ENCODE results near the gene ELOVL1.

Gene ELOVL1

GRCh38 chr1:43386676-43387075, 18.9 kb upstream of the ELOVL1 start:
- TF ChIP-seq CTCF (IDR thresholded peaks at IDR 0.05; ENCODE audit: insufficient read depth, low read length, poor library complexity, severe bottlenecking) (no peak), EZH2phosphoT487 (conservative IDR thresholded peaks at IDR 0.05; ENCODE audit: low read length) (no peak)
- H3K36me3 ChIP-seq (ENCODE audit: low read length) = no peaks in the 10 kb centered on the region

GRCh38 chr1:43383449-43383848, 15.6 kb upstream of the ELOVL1 start:
- TF ChIP-seq CTCF (IDR thresholded peaks at IDR 0.05; ENCODE audit: insufficient read depth, low read length, poor library complexity, severe bottlenecking) (no peak), EZH2phosphoT487 (conservative IDR thresholded peaks at IDR 0.05; ENCODE audit: low read length) (no peak)
- no peaks in the 10 kb centered on the region for H3K36me3 ChIP-seq (ENCODE audit: low read length)
- no peak overlapping the region for H3K4me2 ChIP-seq (ENCODE audit: low read depth, low read length, poor library complexity, severe bottlenecking)

More at GRCh38 chr1:43386676-43387075, 18.9 kb upstream of the ELOVL1 start:
- no peaks in the 10 kb centered on the region for H3K9me3 ChIP-seq (ENCODE audit: insufficient read depth, low read length)
- no peak overlapping the region for H2AFZ ChIP-seq (ENCODE audit: low read depth, low read length, severe bottlenecking)
- H3K27ac ChIP-seq (ENCODE audit: low read depth, low read length) = no peak overlapping the region
- no peak overlapping the region for H3K9ac ChIP-seq (ENCODE audit: low read length)
- no peak overlapping the region for H3K4me2 ChIP-seq (ENCODE audit: low read depth, low read length, poor library complexity, severe bottlenecking)
- no peaks in the 10 kb centered on the region for H3K9me2 ChIP-seq (replicated peaks; ENCODE audit: insufficient read depth, low read length)
- H3K27me3 ChIP-seq (ENCODE audit: low read length) = no peaks in the 10 kb centered on the region
- H3F3A ChIP-seq (ENCODE audit: insufficient read depth) = no peaks in the 10 kb centered on the region
- no peak overlapping the region for H3K4me3 ChIP-seq (ENCODE audit: insufficient read depth, low read length, poor library complexity, severe bottlenecking)
- H3K79me2 ChIP-seq (ENCODE audit: insufficient read depth, low read length) = peaks cover 34% of the 10 kb centered on the region
- no peaks in the 10 kb centered on the region for H4K20me1 ChIP-seq (ENCODE audit: low read depth, low read length)

GRCh38 chr1:43382027-43382779, 14.4 kb upstream of the ELOVL1 start:
- no peak for TF ChIP-seq EZH2phosphoT487 (conservative IDR thresholded peaks at IDR 0.05; ENCODE audit: low read length)
- no peak for TF ChIP-seq CTCF (IDR thresholded peaks at IDR 0.05; ENCODE audit: insufficient read depth, low read length, poor library complexity, severe bottlenecking)
- H3K36me3 ChIP-seq (ENCODE audit: low read length) = no peaks in the 10 kb centered on the region
- H3K79me2 ChIP-seq (ENCODE audit: insufficient read depth, low read length) = no peaks in the 10 kb centered on the region
- H3K27me3 ChIP-seq (ENCODE audit: low read length) = no peaks in the 10 kb centered on the region
- H3K9me3 ChIP-seq (ENCODE audit: insufficient read depth, low read length) = no peaks in the 10 kb centered on the region
- no peak overlapping the region for H3K27ac ChIP-seq (ENCODE audit: low read depth, low read length)
- H4K20me1 ChIP-seq (ENCODE audit: low read depth, low read length) = no peaks in the 10 kb centered on the region
- H3K4me2 ChIP-seq (ENCODE audit: low read depth, low read length, poor library complexity, severe bottlenecking) = no peak overlapping the region
- H3F3A ChIP-seq (ENCODE audit: insufficient read depth) = no peaks in the 10 kb centered on the region
- no peak overlapping the region for H3K9ac ChIP-seq (ENCODE audit: low read length)
- H3K9me2 ChIP-seq (replicated peaks; ENCODE audit: insufficient read depth, low read length) = no peaks in the 10 kb centered on the region
- H3K4me3 ChIP-seq (ENCODE audit: insufficient read depth, low read length, poor library complexity, severe bottlenecking) = no peak overlapping the region
- no peak overlapping the region for H2AFZ ChIP-seq (ENCODE audit: low read depth, low read length, severe bottlenecking)

More at GRCh38 chr1:43383449-43383848, 15.6 kb upstream of the ELOVL1 start:
- Histone ChIP-seq H3K79me2 (ENCODE audit: insufficient read depth, low read length) (peaks cover 6% of the 10 kb centered on the region), H3K27ac (ENCODE audit: low read depth, low read length) (no peak overlapping the region), H3F3A (ENCODE audit: insufficient read depth) (no peaks in the 10 kb centered on the region), H4K20me1 (ENCODE audit: low read depth, low read length) (no peaks in the 10 kb centered on the region), H2AFZ (ENCODE audit: low read depth, low read length, severe bottlenecking) (no peak overlapping the region), H3K4me3 (ENCODE audit: insufficient read depth, low read length, poor library complexity, severe bottlenecking) (no peak overlapping the region), H3K9me3 (ENCODE audit: insufficient read depth, low read length) (no peaks in the 10 kb centered on the region), H3K9ac (ENCODE audit: low read length) (no peak overlapping the region), H3K27me3 (ENCODE audit: low read length) (no peaks in the 10 kb centered on the region), H3K9me2 (replicated peaks; ENCODE audit: insufficient read depth, low read length) (no peaks in the 10 kb centered on the region)
